ENCODE results near the gene MINDY4B.

DNA sequence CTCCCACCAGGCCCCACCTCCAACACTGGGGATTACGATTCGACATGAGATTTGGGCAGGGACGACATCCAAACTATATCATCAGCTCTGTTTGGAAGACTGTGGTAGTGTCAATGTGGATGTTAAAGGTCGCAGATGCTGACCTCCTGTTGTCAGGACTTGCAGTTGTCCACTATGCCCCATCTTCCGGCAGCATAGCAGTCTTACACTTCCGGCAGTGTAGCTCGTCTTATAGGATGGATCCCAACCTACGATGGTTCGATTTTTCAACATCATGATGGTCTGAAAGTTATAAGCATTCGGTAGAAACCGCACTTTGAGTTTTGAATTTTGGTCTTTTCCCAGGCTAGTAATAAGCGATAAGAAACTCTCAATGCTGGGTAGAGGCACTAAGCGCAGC, 46.7 kb upstream of the MINDY4B start:
- TF ChIP-seq CTCF (IDR thresholded peaks at IDR 0.05) (no peak), POLR2A (IDR thresholded peaks at IDR 0.05) (no peak)
